ENCODE results near the gene INO80. TPM values are rescaled to one million over a fixed set of nuclear protein-coding genes. Genes with fewer than 3 reads are reported as not detected.
"Not testable (repeated sequence)": the region's sequence is repeated elsewhere in the genome, so short reads cannot be mapped to it uniquely, and the experiment has no call there.

INO80 gene
- total RNA-seq, 1 donor from 2014 or later, result 20.4 TPM

DNA sequence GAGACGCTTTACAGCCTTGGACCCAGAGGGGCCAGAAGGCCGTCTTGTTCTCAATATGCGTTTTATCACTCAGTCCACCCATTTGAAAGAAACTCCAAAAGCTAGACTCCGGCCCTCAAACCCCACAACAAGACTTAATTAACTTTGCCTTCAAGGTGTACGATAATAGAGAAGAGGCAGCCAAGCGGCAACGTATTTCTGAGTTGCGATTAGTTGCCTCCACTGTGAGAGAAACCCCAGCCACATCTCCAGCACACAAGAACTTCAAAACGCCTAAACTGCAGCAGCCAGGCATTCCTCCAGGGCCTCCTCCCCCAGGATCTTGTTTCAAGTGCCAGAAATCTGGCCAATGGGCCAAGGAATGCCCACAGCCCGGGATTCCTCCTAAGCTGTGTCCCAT lies 17.4 kb upstream of the INO80 start:
- Mint-ChIP-seq H3K4me3 (ENCODE audit: unreplicated experiment) (no peak overlapping the region), H3K36me3 (ENCODE audit: unreplicated experiment) (no peaks in the 10 kb centered on the region), H3K9me3 (ENCODE audit: unreplicated experiment) (no peaks in the 10 kb centered on the region), H3K27me3 (ENCODE audit: unreplicated experiment) (no peaks in the 10 kb centered on the region), H3K27ac (ENCODE audit: unreplicated experiment) (no peak overlapping the region), H3K4me1 (ENCODE audit: low read depth, unreplicated experiment) (no peaks in the 10 kb centered on the region)
- TF ChIP-seq, protein P1, sequence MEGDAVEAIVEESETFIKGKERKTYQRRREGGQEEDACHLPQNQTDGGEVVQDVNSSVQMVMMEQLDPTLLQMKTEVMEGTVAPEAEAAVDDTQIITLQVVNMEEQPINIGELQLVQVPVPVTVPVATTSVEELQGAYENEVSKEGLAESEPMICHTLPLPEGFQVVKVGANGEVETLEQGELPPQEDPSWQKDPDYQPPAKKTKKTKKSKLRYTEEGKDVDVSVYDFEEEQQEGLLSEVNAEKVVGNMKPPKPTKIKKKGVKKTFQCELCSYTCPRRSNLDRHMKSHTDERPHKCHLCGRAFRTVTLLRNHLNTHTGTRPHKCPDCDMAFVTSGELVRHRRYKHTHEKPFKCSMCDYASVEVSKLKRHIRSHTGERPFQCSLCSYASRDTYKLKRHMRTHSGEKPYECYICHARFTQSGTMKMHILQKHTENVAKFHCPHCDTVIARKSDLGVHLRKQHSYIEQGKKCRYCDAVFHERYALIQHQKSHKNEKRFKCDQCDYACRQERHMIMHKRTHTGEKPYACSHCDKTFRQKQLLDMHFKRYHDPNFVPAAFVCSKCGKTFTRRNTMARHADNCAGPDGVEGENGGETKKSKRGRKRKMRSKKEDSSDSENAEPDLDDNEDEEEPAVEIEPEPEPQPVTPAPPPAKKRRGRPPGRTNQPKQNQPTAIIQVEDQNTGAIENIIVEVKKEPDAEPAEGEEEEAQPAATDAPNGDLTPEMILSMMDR (IDR thresholded peaks at IDR 0.05; ENCODE audit: partially characterized antibody, unreplicated experiment), result no peak
- DNase-seq, result no peak

DNA sequence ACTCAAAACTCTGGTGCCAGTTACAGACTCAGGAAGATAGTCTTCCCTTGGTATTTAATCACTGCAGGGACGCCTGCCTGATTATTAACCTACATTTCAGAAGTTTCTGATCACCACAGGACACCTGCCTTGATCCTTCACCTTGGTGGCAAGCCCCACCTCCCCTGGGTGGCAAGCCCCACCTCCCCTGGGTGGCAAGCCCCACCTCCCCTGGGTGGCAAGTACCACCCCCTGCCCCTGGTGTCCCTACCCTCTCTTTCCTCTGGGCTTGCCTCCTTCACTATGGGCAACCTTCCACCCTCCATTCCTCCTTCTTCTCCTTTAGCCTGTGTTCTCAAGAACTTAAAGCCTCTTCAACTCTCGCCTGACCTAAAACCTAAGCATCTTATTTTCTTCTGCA lies 16.0 kb upstream of the INO80 start:
- H3K9me3 Mint-ChIP-seq (ENCODE audit: unreplicated experiment); H3K4me3 Mint-ChIP-seq (ENCODE audit: unreplicated experiment); H3K4me1 Mint-ChIP-seq (ENCODE audit: low read depth, unreplicated experiment); H3K27me3 Mint-ChIP-seq (ENCODE audit: unreplicated experiment); DNase-seq; H3K27ac Mint-ChIP-seq (ENCODE audit: unreplicated experiment); H3K36me3 Mint-ChIP-seq (ENCODE audit: unreplicated experiment): not testable (repeated sequence)

DNA sequence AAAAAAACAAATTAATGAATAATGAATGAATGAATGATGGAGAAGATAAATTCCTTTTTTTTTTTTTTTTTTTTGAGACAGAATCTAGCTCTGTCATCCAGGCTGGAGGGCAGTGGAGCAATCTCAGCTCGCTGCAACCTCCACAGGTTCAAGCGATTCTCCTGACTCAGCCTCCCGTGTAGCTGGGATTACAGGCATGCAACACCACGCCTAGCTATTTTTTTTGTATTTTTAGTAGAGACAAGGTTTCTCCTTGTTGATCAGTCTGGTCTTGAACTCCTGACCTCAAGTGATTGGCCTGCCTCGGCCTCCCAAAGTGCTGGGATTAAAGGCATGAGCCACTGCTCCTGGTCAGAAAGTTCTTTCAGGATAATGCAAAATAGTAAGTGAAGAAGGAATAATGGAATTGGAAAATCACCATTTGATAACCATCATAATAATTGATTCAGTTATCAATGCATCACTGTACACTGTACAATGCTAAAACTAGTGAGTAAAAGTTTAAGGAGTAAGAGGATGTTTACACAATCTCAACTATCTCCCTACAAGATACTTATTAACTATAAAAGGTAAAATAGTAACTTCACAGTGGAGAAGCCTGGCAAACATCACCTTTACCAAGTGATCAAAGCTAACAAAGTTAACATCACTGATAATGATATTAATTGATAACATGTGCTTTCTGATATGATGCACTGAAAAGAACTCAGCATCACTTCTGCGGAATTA lies 12.3 kb upstream of the INO80 start:
- Mint-ChIP-seq H3K4me1 (ENCODE audit: low read depth, unreplicated experiment) (no peaks in the 10 kb centered on the region), H3K36me3 (ENCODE audit: unreplicated experiment) (no peaks in the 10 kb centered on the region), H3K9me3 (ENCODE audit: unreplicated experiment) (no peaks in the 10 kb centered on the region), H3K4me3 (ENCODE audit: unreplicated experiment) (no peak overlapping the region), H3K27me3 (ENCODE audit: unreplicated experiment) (no peaks in the 10 kb centered on the region), H3K27ac (ENCODE audit: unreplicated experiment) (no peak overlapping the region)
- DNase-seq, result no peak
- TF ChIP-seq, protein P1 (IDR thresholded peaks at IDR 0.05; ENCODE audit: partially characterized antibody, unreplicated experiment), result no peak

GRCh38 chr15:41125931-41126642 lies 10.0 kb upstream of the INO80 start:
- Mint-ChIP-seq H3K27ac (ENCODE audit: unreplicated experiment) (no peak overlapping the region), H3K9me3 (ENCODE audit: unreplicated experiment) (no peaks in the 10 kb centered on the region), H3K36me3 (ENCODE audit: unreplicated experiment) (no peaks in the 10 kb centered on the region)

GRCh38 chr15:41125063-41125669 lies 9.1 kb upstream of the INO80 start:
- Mint-ChIP-seq H3K4me3 (ENCODE audit: unreplicated experiment) (no peak overlapping the region), H3K27me3 (ENCODE audit: unreplicated experiment) (no peaks in the 10 kb centered on the region), H3K9me3 (ENCODE audit: unreplicated experiment) (no peaks in the 10 kb centered on the region), H3K36me3 (ENCODE audit: unreplicated experiment) (no peaks in the 10 kb centered on the region), H3K4me1 (ENCODE audit: low read depth, unreplicated experiment) (no peaks in the 10 kb centered on the region), H3K27ac (ENCODE audit: unreplicated experiment) (no peak overlapping the region)
- DNase-seq, result no peak
- TF ChIP-seq, protein P1 (IDR thresholded peaks at IDR 0.05; ENCODE audit: partially characterized antibody, unreplicated experiment), result no peak

More at GRCh38 chr15:41125931-41126642, 10.0 kb upstream of the INO80 start:
- Mint-ChIP-seq H3K27me3 (ENCODE audit: unreplicated experiment) (no peaks in the 10 kb centered on the region), H3K4me1 (ENCODE audit: low read depth, unreplicated experiment) (no peaks in the 10 kb centered on the region), H3K4me3 (ENCODE audit: unreplicated experiment) (no peak overlapping the region)
- TF ChIP-seq, protein P1 (IDR thresholded peaks at IDR 0.05; ENCODE audit: partially characterized antibody, unreplicated experiment), result no peak
- no peak for DNase-seq
